GM06990 (cell line): ENCODE results near the gene ACHE.
"Not testable (repeated sequence)": the region's sequence is repeated elsewhere in the genome, so short reads cannot be mapped to it uniquely, and the experiment has no call there.

Experiments
- DNase-seq: peaks from one replicate; pipeline ENCODE4 v3.0.0-alpha.2; 2011; ENCODE audit not compliant: insufficient read length; ENCODE audit errors: extremely low read depth
- H3K27me3 ChIP-seq: replicated peaks from 2 replicates; pipeline ENCODE4 v1.6.0; 2011; ENCODE audit warnings: low read length; ENCODE audit not compliant: control insufficient read depth, insufficient read depth
- H3K36me3 ChIP-seq: 2 replicates; pipeline ENCODE4 v1.5.1; 2011; ENCODE audit warnings: low read length; ENCODE audit not compliant: control insufficient read depth, insufficient read depth
- H3K4me3 ChIP-seq: replicated peaks from 2 replicates; pipeline ENCODE4 v1.5.1; 2011; ENCODE audit warnings: low read depth, mild to moderate bottlenecking, control low read depth, low read length
- CTCF ChIP-seq: IDR thresholded peaks from 2 replicates; pipeline ENCODE4 v1.5.1; 2011; ENCODE audit warnings: low read length, control low read depth, mild to moderate bottlenecking, inconsistent platforms; ENCODE audit not compliant: insufficient read depth, poor library complexity, severe bottlenecking

ACHE gene

GRCh38 chr7:100861616-100861985, 34.1 kb downstream of the ACHE start:
- H3K4me3 ChIP-seq = no peak overlapping the region
- TF ChIP-seq CTCF = no peak
- no peaks in the 10 kb centered on the region for H3K27me3 ChIP-seq
- peaks cover 11% of the 10 kb centered on the region for H3K36me3 ChIP-seq
- DNase-seq = no peak

GRCh38 chr7:100860702-100861615, 34.7 kb downstream of the ACHE start:
- no peak overlapping the region for H3K4me3 ChIP-seq
- H3K36me3 ChIP-seq = peaks cover 11% of the 10 kb centered on the region
- no peak for DNase-seq
- TF ChIP-seq CTCF = no peak
- no peaks in the 10 kb centered on the region for H3K27me3 ChIP-seq

GRCh38 chr7:100859856-100860255, 35.8 kb downstream of the ACHE start:
- H3K36me3 ChIP-seq = peaks cover 11% of the 10 kb centered on the region
- TF ChIP-seq CTCF = no peak
- no peak for DNase-seq
- no peak overlapping the region for H3K4me3 ChIP-seq
- H3K27me3 ChIP-seq = no peaks in the 10 kb centered on the region

GRCh38 chr7:100856871-100857282, 38.8 kb downstream of the ACHE start:
- no peak for DNase-seq
- TF ChIP-seq CTCF = no peak
- Histone ChIP-seq H3K4me3 (no peak overlapping the region), H3K27me3 (no peaks in the 10 kb centered on the region), H3K36me3 (peaks cover 14% of the 10 kb centered on the region)

- H3K27me3 ChIP-seq = no peaks in the 10 kb centered on the region
- TF ChIP-seq CTCF = no peak
- peaks cover 10% of the 10 kb centered on the region for H3K36me3 ChIP-seq
Measured at GRCh38 chr7:100855515-100855914, 40.2 kb downstream of the ACHE start.

GRCh38 chr7:100854899-100855298, 40.8 kb downstream of the ACHE start:
- H3K27me3 ChIP-seq, DNase-seq, H3K36me3 ChIP-seq, H3K4me3 ChIP-seq: not testable (repeated sequence)

More at GRCh38 chr7:100855515-100855914, 40.2 kb downstream of the ACHE start:
- no peak overlapping the region for H3K4me3 ChIP-seq
- DNase-seq = no peak
